Endodermal cell (in vitro differentiated cells): ENCODE data around the gene BAZ2A. TPM values are rescaled to one million over a fixed set of nuclear protein-coding genes. Genes with fewer than 3 reads are reported as not detected.

ENCODE experiments used
- DNase-seq: peaks from one replicate; pipeline ENCODE4 v3.0.0-alpha.2; 2017
- H3K27ac ChIP-seq: 2 replicates; pipeline ENCODE4 v1.5.1; 2013; ENCODE audit warnings: mild to moderate bottlenecking, low read depth, low read length, moderate library complexity
- H3K27me3 ChIP-seq: 2 replicates; pipeline ENCODE4 v1.6.1; 2013; ENCODE audit warnings: mild to moderate bottlenecking, low read length, moderate library complexity; ENCODE audit not compliant: insufficient read depth, control insufficient read depth, poor library complexity, severe bottlenecking
- H3K36me3 ChIP-seq: 2 replicates; pipeline ENCODE4 v1.7.0; 2013; ENCODE audit warnings: mild to moderate bottlenecking, low read length, moderate library complexity; ENCODE audit not compliant: control insufficient read depth, insufficient read depth
- H3K4me1 ChIP-seq: one replicate; pipeline ENCODE4 v1.7.0; 2013; ENCODE audit warnings: low read length; ENCODE audit not compliant: control insufficient read depth, insufficient read depth
- H3K4me3 ChIP-seq: 2 replicates; pipeline ENCODE4 v1.5.1; 2013; ENCODE audit warnings: mild to moderate bottlenecking, low read length, moderate library complexity
- H3K9ac ChIP-seq: 2 replicates; pipeline ENCODE4 v1.6.1; 2013; ENCODE audit warnings: mild to moderate bottlenecking, low read length, moderate library complexity; ENCODE audit not compliant: poor library complexity, severe bottlenecking; ENCODE audit errors: extremely low read depth
- H3K9me3 ChIP-seq: 2 replicates; pipeline ENCODE4 v1.6.1; 2013; ENCODE audit warnings: mild to moderate bottlenecking, low read length, moderate library complexity; ENCODE audit not compliant: control insufficient read depth
- H3K27ac Mint-ChIP-seq: 2 replicates; pipeline ENCODE4 v1.8.0; 2020; ENCODE audit warnings: mixed read lengths
- H3K27me3 Mint-ChIP-seq: 2 replicates; pipeline ENCODE4 v1.8.0; 2021; ENCODE audit warnings: mild to moderate bottlenecking, mixed read lengths; ENCODE audit not compliant: insufficient read depth
- H3K36me3 Mint-ChIP-seq: 2 replicates; pipeline ENCODE4 v1.8.0; 2020; ENCODE audit warnings: low read depth, mixed read lengths
- H3K4me1 Mint-ChIP-seq: 2 replicates; pipeline ENCODE4 v1.8.0; 2020; ENCODE audit warnings: mixed read lengths
- H3K4me3 Mint-ChIP-seq: 2 replicates; pipeline ENCODE4 v1.8.0; 2020; ENCODE audit warnings: mild to moderate bottlenecking, moderate library complexity, mixed read lengths
- H3K9me3 Mint-ChIP-seq: 2 replicates; pipeline ENCODE4 v1.8.0; 2020; ENCODE audit warnings: mild to moderate bottlenecking, mixed read lengths
- WGBS, 2 experiments: methylation state at CpG; one replicate each; pipeline versions ENCODE4 v1.1.5 to v1.1.7; 2013; ENCODE audit warnings: missing lambda C conversion rate in 2 of 2, mixed read lengths in 1 of 2; ENCODE audit not compliant: insufficient coverage in 1 of 2, insufficient read length in 1 of 2; 5-methylcytosine and 5-hydroxymethylcytosine counted together
- total RNA-seq, 2 donors: library from RNA; stranded (reverse); fragmentation: NEBNext Ultra II Directional in 1 of 2; extraction: Animal tissue kit (Norgen Biotek cat#: 25700) in 1 of 2; gene quantifications; 2 replicates in 1 of 2; 3 replicates in 1 of 2; pipeline ENCODE4 v1.2.1, GENCODE V29; 2021
- TF ChIP-seq, protein P1 (sequence below): fragments of 200-600 bp; sonication (generic); conservative IDR thresholded peaks from 2 replicates; pipeline ENCODE4 v1.5.0; 2021; ENCODE audit warnings: antibody characterized with exemption, mild to moderate bottlenecking

BAZ2A gene
- total RNA-seq, 2 donors from 2014 or later, result 125 to 137 TPM

DNA sequence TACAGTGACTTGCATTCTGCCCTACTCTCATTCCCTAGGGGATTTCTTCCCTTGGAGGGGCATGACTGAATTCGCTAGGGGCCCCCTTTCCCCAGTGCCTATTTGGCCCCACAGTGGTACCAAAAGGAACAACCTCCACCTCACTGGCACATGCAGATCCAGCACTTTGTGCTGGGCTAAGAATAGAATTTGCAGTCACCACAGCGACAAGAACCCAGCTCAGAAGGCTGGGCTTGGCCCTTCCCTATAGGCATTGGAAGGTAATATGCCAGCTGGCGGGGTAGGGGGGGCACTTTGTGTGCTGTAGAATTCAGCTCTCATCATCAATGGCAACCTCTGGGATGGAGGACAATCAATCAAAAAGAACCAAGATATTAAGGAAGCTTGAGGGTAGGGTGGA, 13.9 kb downstream of the BAZ2A start:
- Histone ChIP-seq H3K27ac (no peak overlapping the region), H3K9me3 (no peaks in the 10 kb centered on the region), H3K27me3 (no peaks in the 10 kb centered on the region), H3K4me1 (peaks cover 3% of the 10 kb centered on the region), H3K36me3 (peaks cover 76% of the 10 kb centered on the region), H3K9ac (no peak overlapping the region), H3K4me3 (no peak overlapping the region)
- no peaks in the 10 kb centered on the region for H3K9me3 Mint-ChIP-seq
- WGBS, 2 experiments, result 97 to 100% methylated on average over 3 of the region's 3 CpGs
- TF ChIP-seq, protein P1, sequence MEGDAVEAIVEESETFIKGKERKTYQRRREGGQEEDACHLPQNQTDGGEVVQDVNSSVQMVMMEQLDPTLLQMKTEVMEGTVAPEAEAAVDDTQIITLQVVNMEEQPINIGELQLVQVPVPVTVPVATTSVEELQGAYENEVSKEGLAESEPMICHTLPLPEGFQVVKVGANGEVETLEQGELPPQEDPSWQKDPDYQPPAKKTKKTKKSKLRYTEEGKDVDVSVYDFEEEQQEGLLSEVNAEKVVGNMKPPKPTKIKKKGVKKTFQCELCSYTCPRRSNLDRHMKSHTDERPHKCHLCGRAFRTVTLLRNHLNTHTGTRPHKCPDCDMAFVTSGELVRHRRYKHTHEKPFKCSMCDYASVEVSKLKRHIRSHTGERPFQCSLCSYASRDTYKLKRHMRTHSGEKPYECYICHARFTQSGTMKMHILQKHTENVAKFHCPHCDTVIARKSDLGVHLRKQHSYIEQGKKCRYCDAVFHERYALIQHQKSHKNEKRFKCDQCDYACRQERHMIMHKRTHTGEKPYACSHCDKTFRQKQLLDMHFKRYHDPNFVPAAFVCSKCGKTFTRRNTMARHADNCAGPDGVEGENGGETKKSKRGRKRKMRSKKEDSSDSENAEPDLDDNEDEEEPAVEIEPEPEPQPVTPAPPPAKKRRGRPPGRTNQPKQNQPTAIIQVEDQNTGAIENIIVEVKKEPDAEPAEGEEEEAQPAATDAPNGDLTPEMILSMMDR, result no peak
- no peaks in the 10 kb centered on the region for H3K4me1 Mint-ChIP-seq
- H3K36me3 Mint-ChIP-seq, result peaks cover 80% of the 10 kb centered on the region
- H3K27ac Mint-ChIP-seq, result no peak overlapping the region
- no peak for DNase-seq
- no peak overlapping the region for H3K4me3 Mint-ChIP-seq
- H3K27me3 Mint-ChIP-seq, result no peaks in the 10 kb centered on the region

DNA sequence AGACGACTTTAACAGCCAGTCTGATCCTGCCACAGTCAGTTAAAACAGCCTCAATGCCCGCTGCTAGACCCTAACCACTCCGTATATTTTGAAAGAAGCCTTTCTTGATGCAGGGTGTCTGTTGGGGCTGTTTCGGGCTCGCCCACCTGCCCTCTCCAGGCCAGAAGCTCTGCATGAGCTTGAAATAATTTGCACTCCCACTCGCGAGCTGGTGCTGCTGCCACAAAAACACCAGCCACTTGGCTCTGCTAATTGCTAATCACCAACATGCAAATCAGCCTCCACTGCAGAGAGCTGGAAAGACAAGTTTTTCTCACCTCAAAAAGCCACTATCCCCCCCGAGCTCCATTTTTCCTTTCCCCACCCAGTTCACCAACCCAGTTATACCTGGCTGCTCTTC, 15.5 kb downstream of the BAZ2A start:
- no peak for DNase-seq
- H3K27ac Mint-ChIP-seq, result no peak overlapping the region

DNA sequence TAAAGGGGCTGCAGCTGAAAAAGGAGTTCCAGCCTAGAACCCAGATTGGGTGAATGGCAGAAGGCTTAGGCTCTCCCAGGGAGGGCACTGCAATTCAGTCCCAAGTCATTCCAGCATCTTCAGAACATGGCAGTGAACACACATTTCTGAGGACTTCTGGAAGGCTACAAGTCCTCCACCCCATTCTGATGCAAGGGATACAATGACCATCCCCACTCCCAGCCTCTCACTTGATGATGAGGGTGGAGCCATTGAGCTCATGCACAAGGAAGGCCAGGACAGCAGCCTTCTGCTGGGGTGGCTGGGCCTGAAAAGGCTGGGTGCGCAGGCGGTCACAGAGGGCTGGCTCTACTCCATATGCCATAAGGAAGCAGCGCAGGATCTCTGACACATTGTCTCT, 25.8 kb downstream of the BAZ2A start:
- DNase-seq, result no peak
- 91 to 100% methylated on average over 2 to 3 of the region's 3 CpGs for WGBS, 2 experiments
- H3K27ac ChIP-seq, result no peak overlapping the region
- Mint-ChIP-seq H3K9me3 (no peaks in the 10 kb centered on the region), H3K4me3 (no peak overlapping the region), H3K36me3 (peaks cover 87% of the 10 kb centered on the region), H3K27ac (no peak overlapping the region), H3K4me1 (no peaks in the 10 kb centered on the region), H3K27me3 (no peaks in the 10 kb centered on the region)
- TF ChIP-seq, protein P1, result no peak
- H3K4me3 ChIP-seq, result no peak overlapping the region
- H3K9me3 ChIP-seq, result no peaks in the 10 kb centered on the region
- H3K9ac ChIP-seq, result no peak overlapping the region
- peaks cover 91% of the 10 kb centered on the region for H3K36me3 ChIP-seq
- H3K4me1 ChIP-seq, result no peaks in the 10 kb centered on the region
- no peaks in the 10 kb centered on the region for H3K27me3 ChIP-seq

More for the DNA sequence above, 15.5 kb downstream of the BAZ2A start:
- H3K9me3 ChIP-seq, result no peaks in the 10 kb centered on the region
- no peak overlapping the region for H3K9ac ChIP-seq
- Mint-ChIP-seq H3K36me3 (peaks cover 82% of the 10 kb centered on the region), H3K9me3 (no peaks in the 10 kb centered on the region), H3K4me1 (no peaks in the 10 kb centered on the region), H3K4me3 (no peak overlapping the region), H3K27me3 (no peaks in the 10 kb centered on the region)
- peaks cover 3% of the 10 kb centered on the region for H3K4me1 ChIP-seq
- H3K36me3 ChIP-seq, result peaks cover 81% of the 10 kb centered on the region
- H3K27ac ChIP-seq, result no peak overlapping the region
- H3K4me3 ChIP-seq, result no peak overlapping the region
- WGBS, 2 experiments, result 92 to 100% methylated on average over 7 to 8 of the region's 8 CpGs
- TF ChIP-seq, protein P1, result no peak
- H3K27me3 ChIP-seq, result no peaks in the 10 kb centered on the region
